Inflammatory macrophage treated with lipopolysaccharide for 1 hour (primary cell): Measurements from ENCODE around the gene SNX1.
"Not testable (repeated sequence)": the region's sequence is repeated elsewhere in the genome, so short reads cannot be mapped to it uniquely, and the experiment has no call there.

Source experiments
- DNase-seq, 2 donors: peaks; one replicate each; pipeline ENCODE4 v3.0.0-alpha.2; 2020 to 2022

SNX1 gene

GRCh38 chr15:64095795-64096667 lies at the start of gene SNX1:
TSS of gene SNX1 (plus strand) at chr15:64095982. CDS start at chr15:64096014, 32 bp downstream.
- peak; percentile 91 to 99 for DNase-seq

GRCh38 chr15:64046421-64047153 lies 49.2 kb upstream of the SNX1 start, which contains the start of gene DAPK2:
TSS of gene DAPK2 (minus strand) at chr15:64046485. CDS start at chr15:64040261, 6,224 bp downstream.
- peak; percentile 50 to 67 for DNase-seq

GRCh38 chr15:64048781-64049460 lies 46.9 kb upstream of the SNX1 start:
- DNase-seq = peak; percentile 54 to 59

GRCh38 chr15:64050281-64051092 lies 45.3 kb upstream of the SNX1 start:
- no peak for DNase-seq

GRCh38 chr15:64051093-64051402 lies 44.7 kb upstream of the SNX1 start:
- no peak for DNase-seq

- DNase-seq = no peak
Observed at GRCh38 chr15:64051407-64052259, 44.1 kb upstream of the SNX1 start.

- no peak for DNase-seq
Observed at GRCh38 chr15:64052925-64053491, 42.8 kb upstream of the SNX1 start.

- DNase-seq = not testable (repeated sequence)
Observed at GRCh38 chr15:64053674-64054073, 42.1 kb upstream of the SNX1 start.

- no peak for DNase-seq
Observed at GRCh38 chr15:64058279-64058678, 37.5 kb upstream of the SNX1 start.

GRCh38 chr15:64059104-64059503 lies 36.7 kb upstream of the SNX1 start:
- DNase-seq = peak in 1 of 2 donors; percentile 8

GRCh38 chr15:64060716-64061115 lies 35.1 kb upstream of the SNX1 start:
- no peak for DNase-seq

GRCh38 chr15:64066451-64066850 lies 29.3 kb upstream of the SNX1 start:
- DNase-seq = no peak

- DNase-seq = peak; percentile 49 to 95
Observed at GRCh38 chr15:64067564-64068030, 28.2 kb upstream of the SNX1 start.

GRCh38 chr15:64068133-64068532 lies 27.6 kb upstream of the SNX1 start:
- no peak for DNase-seq

GRCh38 chr15:64070106-64070505 lies 25.7 kb upstream of the SNX1 start:
- DNase-seq = no peak

- peak; percentile 78 to 90 for DNase-seq
Observed at GRCh38 chr15:64070965-64071851, 24.6 kb upstream of the SNX1 start.

GRCh38 chr15:64071931-64072765 lies 23.6 kb upstream of the SNX1 start:
- no peak for DNase-seq

- DNase-seq = no peak
Observed at GRCh38 chr15:64072812-64073211, 23.0 kb upstream of the SNX1 start.

- not testable (repeated sequence) for DNase-seq
Observed at GRCh38 chr15:64073496-64073895, 22.3 kb upstream of the SNX1 start.
